GM23338 (cell line): ENCODE measurements around the gene NRBP1. TPM values are rescaled to one million over a fixed set of nuclear protein-coding genes. Genes with fewer than 3 reads are reported as not detected.

Experiments used
- ATAC-seq: fragments of 200-7000 bp; cut with Tn5 transposase; 3 replicates; pipeline ENCODE4 v1.9.1; 2020
- DNase-seq: peaks from one replicate; pipeline ENCODE4 v3.0.0-alpha.2; 2015; ENCODE audit warnings: low spot score
- H2AFZ ChIP-seq: fragments of 200-600 bp; sonication (generic); 2 replicates; pipeline ENCODE4 v1.8.0; 2016; ENCODE audit warnings: antibody characterized with exemption, mild to moderate bottlenecking, moderate library complexity
- H3F3A ChIP-seq: fragments of 200-600 bp; sonication (generic); replicated peaks from 2 replicates; pipeline ENCODE4 v1.8.0; 2017; ENCODE audit warnings: antibody characterized with exemption, mixed run types, low read depth
- H3K27ac ChIP-seq: fragments of 200-600 bp; sonication (generic); 2 replicates; pipeline ENCODE4 v1.6.1; 2016; ENCODE audit warnings: low read depth
- H3K27me3 ChIP-seq: fragments of 200-600 bp; sonication (generic); 2 replicates; pipeline ENCODE4 v1.8.0; 2016; ENCODE audit warnings: mild to moderate bottlenecking, mixed run types, moderate library complexity; ENCODE audit not compliant: insufficient read depth
- H3K36me3 ChIP-seq: fragments of 200-600 bp; sonication (generic); 2 replicates; pipeline ENCODE4 v1.8.0; 2016; ENCODE audit warnings: mild to moderate bottlenecking; ENCODE audit not compliant: insufficient read depth
- H3K4me1 ChIP-seq: fragments of 200-600 bp; sonication (generic); 2 replicates; pipeline ENCODE4 v1.8.0; 2016; ENCODE audit warnings: mild to moderate bottlenecking, moderate library complexity; ENCODE audit not compliant: insufficient read depth
- H3K4me2 ChIP-seq: fragments of 200-600 bp; sonication (generic); 2 replicates; pipeline ENCODE4 v1.7.1; 2017; ENCODE audit warnings: mixed run types
- H3K4me3 ChIP-seq: fragments of 200-600 bp; sonication (generic); 2 replicates; pipeline ENCODE4 v1.6.1; 2016; ENCODE audit warnings: mixed run types
- H3K79me2 ChIP-seq: fragments of 200-600 bp; sonication (generic); replicated peaks from 2 replicates; pipeline ENCODE4 v1.8.0; 2017; ENCODE audit warnings: mild to moderate bottlenecking; ENCODE audit not compliant: insufficient read depth
- H3K9me2 ChIP-seq: fragments of 200-600 bp; sonication (generic); 2 replicates; pipeline ENCODE4 v1.8.0; 2017; ENCODE audit not compliant: insufficient read depth
- H4K20me1 ChIP-seq: fragments of 200-600 bp; sonication (generic); replicated peaks from 2 replicates; pipeline ENCODE4 v1.8.0; 2017; ENCODE audit warnings: mild to moderate bottlenecking; ENCODE audit not compliant: insufficient read depth
- H3K27ac Mint-ChIP-seq: 2 replicates; pipeline ENCODE4 v1.8.0; 2020; ENCODE audit warnings: inconsistent platforms, mild to moderate bottlenecking, moderate library complexity, mixed read lengths
- H3K27me3 Mint-ChIP-seq: 3 replicates; pipeline ENCODE4 v1.8.0; 2022; ENCODE audit warnings: low read depth, mild to moderate bottlenecking, moderate library complexity, mixed read lengths, inconsistent platforms; ENCODE audit not compliant: insufficient read depth, poor library complexity
- H3K36me3 Mint-ChIP-seq: 3 replicates; pipeline ENCODE4 v1.8.0; 2021; ENCODE audit warnings: low read depth, mild to moderate bottlenecking, inconsistent platforms, moderate library complexity, mixed read lengths
- H3K4me1 Mint-ChIP-seq: 3 replicates; pipeline ENCODE4 v1.8.0; 2020; ENCODE audit warnings: mild to moderate bottlenecking, inconsistent platforms, mixed read lengths
- H3K4me3 Mint-ChIP-seq: 3 replicates; pipeline ENCODE4 v1.8.0; 2021; ENCODE audit warnings: moderate library complexity, mild to moderate bottlenecking, inconsistent platforms, mixed read lengths
- H3K9me3 Mint-ChIP-seq: 3 replicates; pipeline ENCODE4 v1.8.0; 2020; ENCODE audit warnings: moderate library complexity, mild to moderate bottlenecking, inconsistent platforms, mixed read lengths
- CREB1 ChIP-seq: fragments of 250-450 bp; sonication (Bioruptor Pico); IDR thresholded peaks from 2 replicates; pipeline ENCODE4 v1.5.0; 2020; ENCODE audit warnings: low read depth, mild to moderate bottlenecking, moderate library complexity
- CTCF ChIP-seq, 2 experiments: fragments of 200-600 bp in 1 of 2; sonication (generic) in 1 of 2; conservative IDR thresholded peaks; 2 replicates each; pipeline versions ENCODE4 v1.5.1 to v1.6.1; 2016 to 2017; ENCODE audit warnings: antibody characterized with exemption in 2 of 2, low read depth in 2 of 2, mild to moderate bottlenecking in 2 of 2, moderate library complexity in 1 of 2
- ETS1 ChIP-seq: IDR thresholded peaks from 2 replicates; pipeline ENCODE4 v1.6.1; 2016; ENCODE audit warnings: antibody characterized with exemption
- EZH2phosphoT487 ChIP-seq: fragments of 200-600 bp; sonication (generic); IDR thresholded peaks from one replicate; pipeline ENCODE4 v1.8.1; 2018; ENCODE audit warnings: antibody characterized with exemption; ENCODE audit not compliant: unreplicated experiment
- POLR2AphosphoS5 ChIP-seq: IDR thresholded peaks from 2 replicates; pipeline ENCODE4 v1.6.1; 2016; ENCODE audit warnings: antibody characterized with exemption, low read depth
- ZNF114 ChIP-seq: fragments of 250-450 bp; sonication (Bioruptor Pico); IDR thresholded peaks from 2 replicates; pipeline ENCODE4 v1.5.0; 2020; ENCODE audit warnings: mild to moderate bottlenecking, moderate library complexity
- ZNF331 ChIP-seq: fragments of 250-450 bp; sonication (Bioruptor Pico); IDR thresholded peaks from 2 replicates; pipeline ENCODE4 v1.5.0; 2020; ENCODE audit warnings: low read depth, mild to moderate bottlenecking, moderate library complexity
- ZNF462 ChIP-seq: fragments of 250-450 bp; sonication (Bioruptor Pico); IDR thresholded peaks from 2 replicates; pipeline ENCODE4 v1.5.0; 2020; ENCODE audit warnings: mild to moderate bottlenecking, moderate library complexity
- long read RNA-seq: library from polyadenylated mRNA; unstranded; transcript quantifications from one replicate; pipeline ENCODE4 v2.0.0, GENCODE V29; 2020; ENCODE audit not compliant: unreplicated experiment
- polyA plus RNA-seq: library from polyadenylated mRNA; unstranded; fragments of >200 nt; fragmentation: Nextera tagmentation; extraction: Ambion mirVana; gene quantifications from 2 replicates; pipeline ENCODE4 v1.2.1, GENCODE V29; 2016
- total RNA-seq: library from RNA; depleted of rRNA; stranded (reverse); fragments of >200 nt; shearing (Covaris generic); gene quantifications from 2 replicates; pipeline ENCODE4 v1.2.3, GENCODE V29; 2014; rRNA removed

NRBP1 gene
- total RNA-seq = 118 and 128 TPM in 2 replicates
- polyA plus RNA-seq = 73.4 and 75.0 TPM in 2 replicates
- long read RNA-seq, transcript NRBP1-203 (18 exons, 2,163 nt) = major isoform, 6 of 98 reads
- long read RNA-seq, partial matches to known transcripts = 87 of 98 reads
- long read RNA-seq, other reads (novel, unspliced or antisense) = 5 of 98 reads

GRCh38 chr2:27428213-27428977 lies at the start of gene NRBP1:
NRBP1 (plus strand) TSS chr2:27428631; CDS start chr2:27433274, 4,643 bp downstream.
- no peaks in the 10 kb centered on the region for H3K27me3 Mint-ChIP-seq
- Histone ChIP-seq H3K79me2 (peaks cover 39% of the 10 kb centered on the region), H3K4me3 (peak within 1 kb of the TSS; percentile 98), H3F3A (0 out of 2 replicates have a peak, but pooled peaks cover 7% of the 10 kb centered on the region), H3K4me1 (peaks cover 9% of the 10 kb centered on the region), H3K27ac (peak within 1 kb of the TSS; percentile 93), H2AFZ (peak within 1 kb of the TSS; percentile 95), H3K4me2 (peak within 1 kb of the TSS; percentile 97), H3K9me2 (no peaks in the 10 kb centered on the region), H3K36me3 (no peaks in the 10 kb centered on the region), H4K20me1 (peaks cover 24% of the 10 kb centered on the region), H3K27me3 (no peaks in the 10 kb centered on the region)
- no peaks in the 10 kb centered on the region for H3K9me3 Mint-ChIP-seq
- ATAC-seq = peak; percentile 86
- peak within 1 kb of the TSS; percentile 98 for H3K4me3 Mint-ChIP-seq
- H3K27ac Mint-ChIP-seq = peak within 1 kb of the TSS; percentile 90
- H3K36me3 Mint-ChIP-seq = peaks cover 4% of the 10 kb centered on the region
- H3K4me1 Mint-ChIP-seq = peaks cover 23% of the 10 kb centered on the region
- DNase-seq = peak; percentile 96
- no peak for TF ChIP-seq ZNF331
- no peak for TF ChIP-seq ZNF462
- TF ChIP-seq ZNF114 (CRISPR knock-in tag) = no peak
- TF ChIP-seq EZH2phosphoT487 = no peak
- no peak; a peak in 1 of 4 replicates for TF ChIP-seq CTCF (conservative IDR thresholded peaks at IDR 0.05; ENCODE audit: low read depth in 2 of 2)
- peak; percentile 30; the same call in 1 of the 2 replicates for TF ChIP-seq CREB1 (CRISPR knock-in tag)
- TF ChIP-seq POLR2AphosphoS5 = peak; percentile 96
- TF ChIP-seq ETS1 = no peak
